GM19467 (cell line): ENCODE results near the gene DOCK4.
A peak's percentile ranks its signal among the peaks of the same experiment; 100 is the strongest.

Experiments
- ATAC-seq: cut with Tn5 transposase; IDR thresholded peaks from one replicate; pipeline ENCODE4 v1.9.1; 2021; ENCODE audit warnings: mild to moderate bottlenecking, moderate library complexity; ENCODE audit not compliant: unreplicated experiment

DOCK4 gene

GRCh38 chr7:112081778-112082177, 124.4 kb downstream of the DOCK4 start:
- ATAC-seq = no peak

GRCh38 chr7:112080978-112081377, 125.2 kb downstream of the DOCK4 start:
- peak; percentile 39 for ATAC-seq

DNA sequence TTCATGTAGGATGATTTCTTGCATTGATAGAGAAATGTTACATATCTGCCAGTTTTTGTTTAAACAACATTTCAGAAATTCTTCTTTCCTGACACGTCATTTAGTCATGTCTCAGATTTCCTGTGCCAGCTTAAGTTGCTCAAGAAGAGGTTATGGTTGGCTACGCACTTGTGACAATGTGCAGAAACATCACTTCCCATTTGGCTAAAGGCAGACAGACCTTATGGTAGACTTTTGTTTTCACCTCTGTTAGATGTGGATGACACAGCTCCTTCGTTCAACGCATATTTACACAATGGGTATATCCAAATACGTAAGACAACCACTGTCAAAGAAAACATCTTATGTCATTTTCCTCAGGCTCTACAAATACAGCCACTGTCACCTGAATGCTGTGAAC, 125.8 kb downstream of the DOCK4 start:
- ATAC-seq = peak; percentile 93

- no peak for ATAC-seq
Observed at GRCh38 chr7:112079673-112080072, 126.5 kb downstream of the DOCK4 start.

DNA sequence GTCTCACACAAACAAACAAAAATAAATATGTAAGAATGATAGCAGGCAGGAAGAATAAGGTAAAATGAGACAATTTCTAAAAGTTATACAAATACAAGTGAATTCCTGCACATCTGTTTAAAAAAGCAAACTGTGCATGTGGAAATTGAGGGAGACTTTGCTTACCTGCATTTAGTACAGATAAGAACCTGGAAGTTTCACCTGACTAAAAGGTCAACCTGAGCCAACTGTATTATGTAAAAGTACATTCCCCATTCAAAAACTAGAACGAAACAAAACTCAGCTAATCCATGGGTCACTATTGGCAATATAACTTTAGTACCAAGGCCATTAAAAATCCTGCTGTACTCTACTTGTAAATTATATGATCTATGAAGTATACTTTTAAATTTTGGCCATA, 127.1 kb downstream of the DOCK4 start:
- no peak for ATAC-seq

- no peak for ATAC-seq
Observed at GRCh38 chr7:112076324-112076723, 129.9 kb downstream of the DOCK4 start.

GRCh38 chr7:112074464-112074863, 131.7 kb downstream of the DOCK4 start:
- ATAC-seq = no peak

DNA sequence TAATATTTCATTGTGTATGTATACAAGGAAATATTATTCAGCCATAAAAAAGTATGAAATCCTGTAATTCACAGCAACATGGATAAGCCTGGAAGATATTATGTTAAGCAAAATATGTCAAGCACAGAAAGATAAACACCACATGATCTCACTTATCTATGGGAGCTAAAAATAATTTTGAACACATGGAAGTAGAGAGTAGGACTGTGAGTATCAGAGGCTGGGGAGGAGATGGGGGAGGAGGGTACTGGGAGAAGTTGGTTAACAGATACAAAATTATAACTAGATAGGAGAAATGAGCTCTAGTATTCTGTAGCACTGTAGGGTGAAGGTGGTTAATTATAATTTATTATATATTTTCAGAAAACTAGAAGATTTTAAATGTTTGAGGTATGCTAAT, 132.7 kb downstream of the DOCK4 start:
- ATAC-seq = no peak

- ATAC-seq = no peak
Observed at GRCh38 chr7:112072541-112073245, 133.5 kb downstream of the DOCK4 start.

DNA sequence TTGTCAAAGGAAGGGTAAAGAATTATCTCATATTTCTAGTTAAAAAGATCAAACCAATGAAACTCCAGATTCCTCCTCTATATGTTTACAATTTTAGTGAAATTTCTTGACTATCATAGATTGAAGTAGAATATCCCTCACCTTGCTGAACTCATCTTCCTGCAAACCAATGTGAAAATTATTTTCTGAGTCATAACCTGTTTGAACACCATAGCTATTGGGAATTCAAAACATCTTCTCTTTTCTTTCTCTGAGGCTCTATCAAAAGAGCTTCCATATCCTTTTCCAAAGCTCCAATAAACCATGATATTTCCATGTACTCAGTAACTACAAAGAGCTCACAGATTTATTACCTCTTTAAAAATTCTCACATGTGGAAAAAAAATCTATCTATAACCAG, 134.3 kb downstream of the DOCK4 start:
- no peak for ATAC-seq

GRCh38 chr7:112070674-112071256, 135.4 kb downstream of the DOCK4 start:
- no peak for ATAC-seq

GRCh38 chr7:112069879-112070321, 136.3 kb downstream of the DOCK4 start:
- ATAC-seq = no peak

DNA sequence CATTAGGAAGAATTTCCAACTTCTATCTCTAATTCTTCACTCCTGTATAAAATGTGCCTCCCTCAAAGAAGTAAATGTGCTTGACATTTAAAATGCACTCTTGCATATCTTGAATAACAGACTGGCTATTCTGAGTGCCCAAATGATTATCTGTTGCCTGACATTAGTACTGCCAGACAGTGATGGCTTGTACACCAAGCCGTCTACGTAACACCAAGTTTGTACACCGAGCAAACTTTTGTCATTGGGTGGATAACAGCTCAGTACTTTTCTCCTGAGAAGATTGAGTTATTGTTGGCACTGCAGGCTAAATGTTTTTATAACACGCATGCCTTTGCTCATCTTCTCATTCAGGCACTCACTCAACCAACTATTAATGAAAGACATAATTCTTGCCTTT, 137.2 kb downstream of the DOCK4 start:
- no peak for ATAC-seq

- no peak for ATAC-seq
Observed at GRCh38 chr7:112067632-112068540, 138.3 kb downstream of the DOCK4 start.

- ATAC-seq = no peak
Observed at GRCh38 chr7:112067200-112067599, 139.0 kb downstream of the DOCK4 start.

DNA sequence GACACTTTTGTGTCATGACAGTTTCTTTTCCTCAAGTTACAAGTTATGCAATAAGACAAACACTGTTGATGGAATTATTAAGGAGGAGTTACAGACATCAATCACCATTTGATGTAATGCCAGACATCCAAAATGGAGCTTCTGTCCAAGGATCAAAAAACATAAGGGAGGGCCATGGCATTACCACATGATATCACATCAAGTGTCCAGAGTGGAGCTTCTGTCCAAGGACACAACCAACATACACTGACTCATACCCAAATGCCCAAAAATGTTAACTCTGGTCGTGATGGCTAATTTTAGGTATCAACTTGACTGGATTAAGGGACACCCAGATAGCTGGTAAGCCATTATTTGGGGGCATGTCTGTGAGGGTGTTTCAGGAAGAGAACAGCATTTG, 140.4 kb downstream of the DOCK4 start:
- ATAC-seq = no peak

DNA sequence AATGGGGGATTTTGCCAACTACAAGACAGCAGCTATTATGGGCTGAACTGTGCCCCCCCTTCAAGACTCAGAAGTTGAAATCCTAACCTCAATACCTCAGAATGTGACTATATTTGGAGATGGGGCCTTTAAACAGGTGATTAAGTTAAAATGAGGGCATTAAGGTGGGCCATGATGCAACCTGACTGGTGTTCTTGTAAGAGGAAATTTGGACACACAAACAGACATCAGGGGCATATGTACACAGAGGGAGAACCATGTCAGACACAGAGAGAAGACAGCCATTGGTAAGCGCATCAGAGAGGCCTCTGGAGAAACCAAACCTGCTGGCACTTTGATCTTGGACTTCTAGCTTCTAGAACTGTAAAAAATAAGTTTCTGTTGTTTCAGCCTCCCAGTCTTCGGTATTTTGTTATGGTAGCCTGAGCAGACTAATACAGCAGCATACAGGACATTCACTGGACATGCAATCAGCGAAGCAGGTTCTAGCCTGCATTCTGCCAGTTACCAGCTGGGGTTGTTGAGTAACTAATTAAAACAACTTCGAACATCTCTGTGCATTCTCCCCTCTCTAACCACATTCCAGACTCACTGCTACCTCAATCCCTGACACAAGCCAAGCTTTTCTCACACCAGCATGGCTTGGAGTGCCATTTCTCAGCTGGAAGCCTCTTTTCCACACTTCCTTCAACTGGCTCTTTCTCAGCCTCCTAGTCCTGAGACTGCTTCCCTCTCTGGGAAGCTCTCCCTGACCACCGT, 141.4 kb downstream of the DOCK4 start:
- no peak for ATAC-seq

GRCh38 chr7:112063974-112064373, 142.2 kb downstream of the DOCK4 start:
- no peak for ATAC-seq

- no peak for ATAC-seq
Observed at GRCh38 chr7:112061051-112061450, 145.1 kb downstream of the DOCK4 start.

DNA sequence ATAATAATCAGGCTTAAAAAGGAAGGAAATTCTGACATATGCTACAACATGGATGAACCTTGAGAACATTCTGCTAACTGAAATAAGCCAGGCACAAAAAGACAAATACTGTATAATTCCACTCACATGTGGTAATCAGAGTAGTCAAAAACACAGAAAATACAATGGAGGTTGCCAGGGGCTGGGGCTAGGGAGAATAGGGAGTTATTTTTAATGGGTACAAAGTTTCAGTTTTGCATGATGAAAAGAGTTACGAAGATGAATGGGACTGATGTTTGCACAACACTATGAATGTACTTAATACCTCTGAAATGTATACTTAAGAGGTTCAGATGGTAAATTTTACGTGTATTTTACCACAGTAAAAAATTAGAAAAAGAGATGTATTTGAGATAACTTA, 145.6 kb downstream of the DOCK4 start:
- no peak for ATAC-seq

- no peak for ATAC-seq
Observed at GRCh38 chr7:112059675-112060074, 146.5 kb downstream of the DOCK4 start.
